ENCODE data around the gene HOXD12.

Gene HOXD12

DNA sequence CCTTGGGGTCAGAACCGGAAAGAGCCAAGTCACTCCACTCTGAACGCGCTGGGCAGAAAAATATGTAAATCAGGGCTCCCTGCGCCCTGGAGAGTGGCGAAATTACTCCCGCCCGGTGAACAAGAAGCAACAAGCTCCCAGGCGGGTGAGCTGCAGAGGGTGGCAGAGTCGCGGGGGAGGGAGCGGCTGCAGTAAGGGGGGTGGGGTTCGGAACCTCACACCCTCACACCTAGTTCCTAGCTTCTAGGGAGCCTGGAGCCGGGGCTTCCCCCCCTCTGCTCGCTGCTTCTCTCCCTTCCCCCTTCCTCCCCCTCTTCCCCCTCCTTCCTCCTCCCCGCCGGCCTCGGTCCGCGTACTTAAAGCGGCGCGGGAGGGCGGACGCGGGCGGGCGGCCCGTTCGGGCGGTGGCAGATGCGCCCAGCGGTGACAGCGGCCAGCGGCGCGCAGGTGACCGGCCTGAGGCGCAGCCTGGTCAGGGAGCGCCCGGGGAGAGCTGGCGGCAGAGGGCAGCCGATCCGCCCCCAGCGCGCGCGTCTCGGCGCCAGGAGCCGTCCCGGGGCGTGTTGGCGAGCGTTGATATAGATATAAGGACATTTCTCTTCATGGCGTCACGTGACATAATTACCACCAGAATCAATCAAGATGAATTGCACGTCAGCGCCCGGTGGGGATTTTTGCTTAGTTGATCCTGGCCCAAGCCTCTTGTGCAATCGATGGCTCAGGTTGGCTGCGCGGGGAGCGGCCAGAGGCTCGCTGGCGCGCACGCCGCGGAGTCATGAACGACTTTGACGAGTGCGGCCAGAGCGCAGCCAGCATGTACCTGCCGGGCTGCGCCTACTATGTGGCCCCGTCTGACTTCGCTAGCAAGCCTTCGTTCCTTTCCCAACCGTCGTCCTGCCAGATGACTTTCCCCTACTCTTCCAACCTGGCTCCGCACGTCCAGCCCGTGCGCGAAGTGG is 7.3 kb downstream of the HOXD12 start, which contains the start of gene HOXD11:
Gene HOXD11, plus strand, starts transcription at position 700 of the 959 bp plus-strand sequence. Its CDS starts 76 bp downstream, at position 776.
- no peak for DNase-seq

DNA sequence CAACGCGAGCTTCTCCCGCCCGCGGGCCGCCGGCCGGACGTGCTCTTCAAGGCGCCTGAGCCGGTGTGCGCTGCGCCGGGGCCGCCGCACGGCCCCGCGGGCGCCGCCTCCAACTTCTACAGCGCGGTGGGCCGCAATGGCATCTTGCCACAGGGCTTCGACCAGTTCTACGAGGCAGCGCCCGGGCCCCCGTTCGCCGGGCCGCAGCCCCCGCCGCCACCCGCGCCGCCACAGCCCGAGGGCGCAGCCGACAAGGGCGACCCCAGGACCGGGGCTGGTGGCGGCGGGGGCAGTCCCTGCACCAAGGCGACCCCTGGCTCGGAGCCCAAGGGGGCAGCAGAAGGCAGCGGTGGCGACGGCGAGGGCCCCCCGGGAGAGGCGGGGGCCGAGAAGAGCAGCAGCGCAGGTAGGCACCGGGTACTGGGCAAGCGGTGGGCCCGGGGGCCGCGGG is 8.2 kb downstream of the HOXD12 start:
- no peak for DNase-seq

DNA sequence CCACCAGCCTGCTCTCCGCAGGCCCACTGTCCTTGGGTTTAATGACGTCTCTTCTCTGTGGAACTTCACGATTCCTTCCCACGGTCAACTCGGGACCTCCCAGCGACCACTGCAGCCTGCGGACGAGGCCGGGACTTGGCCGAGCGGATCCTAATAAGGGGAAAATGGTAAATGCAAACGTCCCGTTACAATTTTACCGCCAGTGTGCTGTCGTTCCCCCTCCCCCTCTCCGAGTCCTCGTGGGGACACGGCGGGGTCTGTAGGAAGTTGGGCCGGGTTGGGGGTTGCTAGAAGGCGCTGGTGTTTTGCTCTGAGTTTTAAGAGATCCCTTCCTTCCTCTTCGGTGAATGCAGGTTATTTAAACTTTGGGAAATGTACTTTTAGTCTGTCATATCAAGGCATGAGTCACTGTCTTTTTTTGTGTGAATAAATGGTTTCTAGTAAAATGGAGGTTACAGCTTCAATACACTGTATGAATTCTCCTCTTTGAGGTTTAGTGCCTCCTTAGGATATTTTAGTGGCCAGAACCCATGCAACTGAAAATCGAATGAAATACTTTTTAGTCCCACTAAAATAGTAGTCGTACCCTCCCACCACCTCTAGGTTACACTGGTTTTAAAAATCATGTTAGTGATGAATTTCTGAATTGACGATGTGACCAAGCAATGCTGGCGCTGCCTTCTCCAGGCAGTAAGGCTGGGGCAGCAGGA is 9.8 kb downstream of the HOXD12 start:
- no peak for DNase-seq

DNA sequence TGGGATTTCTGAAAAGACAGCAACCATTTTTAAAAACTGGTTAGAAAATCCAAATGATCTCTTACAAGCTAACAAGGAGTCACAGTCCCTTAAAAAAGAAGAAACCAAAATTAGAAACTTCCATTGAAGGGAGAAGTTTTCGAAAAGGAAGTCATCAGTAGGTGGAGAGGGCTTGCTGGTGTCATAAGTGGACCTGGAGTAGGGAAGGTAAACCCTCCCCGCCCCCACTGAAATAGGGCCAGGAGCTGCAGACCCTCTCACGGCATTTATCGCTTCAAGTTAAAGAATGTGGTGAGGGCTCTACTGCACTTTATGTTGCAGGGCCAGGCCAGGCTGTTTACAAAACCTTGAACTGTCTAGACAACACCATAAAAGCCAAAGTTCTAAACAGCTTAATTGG is 10.4 kb downstream of the HOXD12 start:
- no peak for DNase-seq

DNA sequence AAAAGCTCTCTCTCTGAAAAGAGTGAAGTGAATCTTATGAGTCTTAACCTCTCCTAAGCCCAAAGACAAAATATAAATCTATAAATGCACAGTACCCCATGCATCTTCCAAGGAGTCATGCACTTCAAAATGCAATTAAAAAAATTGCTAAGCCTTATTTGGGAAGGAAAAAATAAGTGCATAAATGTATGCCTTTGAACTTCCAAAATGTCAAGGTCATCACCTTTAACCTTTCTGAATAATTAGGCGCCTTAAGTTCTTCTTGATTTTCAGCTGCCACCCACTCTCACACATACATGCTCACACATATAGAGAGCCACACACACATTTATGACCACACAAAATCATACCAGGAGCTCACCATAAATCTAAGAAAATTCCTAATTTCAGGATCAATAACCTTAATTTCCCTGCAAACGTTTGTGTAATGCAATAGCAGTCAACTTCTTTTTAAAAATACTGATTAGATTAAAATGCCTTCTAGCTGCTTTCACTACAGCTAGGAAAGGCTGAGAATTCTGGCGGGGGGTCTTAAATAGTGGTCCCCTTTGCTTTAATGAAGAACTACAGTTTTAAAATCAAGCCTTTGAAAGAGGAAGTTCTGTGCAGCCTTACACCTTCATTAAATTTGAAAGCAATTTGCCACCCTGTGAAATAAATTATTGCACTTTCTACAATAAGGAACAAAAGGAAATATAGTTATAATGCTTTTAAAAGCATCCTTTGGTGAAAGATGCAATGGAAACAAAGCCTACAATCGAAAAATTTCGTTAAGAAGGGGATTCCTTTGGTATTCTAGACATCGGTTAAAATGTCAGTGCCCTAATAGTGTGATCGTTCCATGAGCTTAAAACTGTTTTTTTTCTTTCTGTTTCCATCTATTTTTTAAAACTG is 11.1 kb downstream of the HOXD12 start:
- no peak for DNase-seq

DNA sequence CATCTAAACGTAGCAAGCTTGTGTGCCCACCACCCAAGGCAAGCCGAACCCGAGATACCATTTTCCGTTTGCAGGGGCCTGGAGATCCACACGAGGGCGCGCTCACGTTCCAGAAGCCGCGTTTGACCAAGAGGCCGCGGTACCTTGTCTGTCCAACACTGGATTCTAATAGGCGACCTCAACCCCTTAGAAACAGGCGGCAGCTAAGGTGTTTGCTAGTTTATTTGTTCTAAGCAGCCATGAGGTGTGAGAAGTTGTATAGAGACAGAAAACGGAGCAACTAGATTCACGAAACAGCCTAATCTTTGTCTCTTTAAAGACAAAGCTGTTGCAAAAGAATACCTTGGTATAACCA is 11.7 kb downstream of the HOXD12 start:
- DNase-seq, result peak; percentile 91

DNA sequence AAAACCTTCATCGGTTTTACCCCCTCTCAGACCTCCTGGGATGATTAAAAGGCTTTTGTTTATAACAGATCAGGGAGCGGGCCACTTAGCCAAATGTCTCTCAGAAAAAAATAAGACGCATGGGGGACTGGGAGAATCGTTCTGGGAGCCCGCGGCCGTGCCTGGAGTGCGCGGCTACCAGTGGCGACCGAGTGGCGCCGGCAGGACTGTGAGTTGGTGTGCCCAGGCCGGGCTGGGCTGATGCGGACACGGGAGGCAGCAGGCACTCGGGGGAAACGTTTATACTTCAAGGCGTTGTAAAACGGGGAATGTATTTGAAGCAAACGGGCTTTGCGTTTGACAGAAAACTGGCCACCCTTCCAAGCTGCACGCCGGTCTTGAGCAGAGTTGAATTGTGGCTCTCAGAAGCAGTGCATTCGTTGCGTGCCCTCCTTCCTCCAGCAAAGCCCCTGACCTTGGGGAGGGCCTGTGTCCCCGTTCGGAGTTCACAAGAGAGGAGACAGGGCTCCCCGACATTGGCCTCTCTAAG is 12.3 kb downstream of the HOXD12 start:
- DNase-seq, result no peak

DNA sequence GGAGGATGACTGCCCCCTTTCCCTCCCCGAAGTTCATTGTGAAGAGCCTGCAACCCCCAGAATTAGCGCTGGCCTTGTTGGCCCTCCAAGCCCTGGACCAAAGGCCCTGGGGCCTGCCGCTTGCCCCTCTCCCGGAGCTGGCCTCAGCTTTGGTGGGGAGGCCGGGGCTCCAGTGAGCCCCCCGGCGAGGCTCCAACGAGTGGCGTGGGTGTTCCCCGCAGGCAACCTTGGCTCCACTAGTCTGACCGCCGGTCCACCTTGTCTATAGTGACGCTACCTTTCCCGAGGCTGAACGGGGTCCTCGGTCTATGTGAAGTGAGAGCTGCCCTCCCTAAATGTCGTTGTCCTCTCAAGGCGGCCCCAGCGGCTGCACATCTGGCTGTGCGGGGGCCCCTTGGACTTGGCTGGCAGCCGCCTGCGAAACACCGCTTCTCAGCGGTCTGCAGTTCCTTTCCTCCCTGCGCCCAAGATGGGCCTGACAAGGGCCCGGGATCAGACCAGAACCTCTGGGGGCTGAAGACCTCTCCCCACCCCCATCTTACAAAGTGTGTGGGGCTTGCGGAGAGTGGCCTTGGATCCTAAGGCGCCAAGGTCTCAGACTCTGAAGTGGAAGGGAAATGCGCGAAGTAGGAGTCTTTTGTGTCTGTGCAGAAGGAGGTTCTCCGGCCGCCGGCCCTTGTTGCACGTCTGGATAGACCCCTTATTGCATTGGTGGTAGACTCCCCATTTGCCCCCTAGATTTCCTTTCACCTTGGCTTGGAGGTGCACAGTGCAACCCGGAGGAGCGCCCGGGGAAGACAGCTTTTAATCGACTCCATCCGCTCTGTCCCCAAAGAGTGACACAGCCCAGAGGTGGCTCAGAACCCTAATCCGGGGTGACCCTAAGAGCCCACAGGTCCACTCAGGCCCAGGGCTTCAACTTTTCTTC is 13.0 kb downstream of the HOXD12 start:
- DNase-seq, result no peak

DNA sequence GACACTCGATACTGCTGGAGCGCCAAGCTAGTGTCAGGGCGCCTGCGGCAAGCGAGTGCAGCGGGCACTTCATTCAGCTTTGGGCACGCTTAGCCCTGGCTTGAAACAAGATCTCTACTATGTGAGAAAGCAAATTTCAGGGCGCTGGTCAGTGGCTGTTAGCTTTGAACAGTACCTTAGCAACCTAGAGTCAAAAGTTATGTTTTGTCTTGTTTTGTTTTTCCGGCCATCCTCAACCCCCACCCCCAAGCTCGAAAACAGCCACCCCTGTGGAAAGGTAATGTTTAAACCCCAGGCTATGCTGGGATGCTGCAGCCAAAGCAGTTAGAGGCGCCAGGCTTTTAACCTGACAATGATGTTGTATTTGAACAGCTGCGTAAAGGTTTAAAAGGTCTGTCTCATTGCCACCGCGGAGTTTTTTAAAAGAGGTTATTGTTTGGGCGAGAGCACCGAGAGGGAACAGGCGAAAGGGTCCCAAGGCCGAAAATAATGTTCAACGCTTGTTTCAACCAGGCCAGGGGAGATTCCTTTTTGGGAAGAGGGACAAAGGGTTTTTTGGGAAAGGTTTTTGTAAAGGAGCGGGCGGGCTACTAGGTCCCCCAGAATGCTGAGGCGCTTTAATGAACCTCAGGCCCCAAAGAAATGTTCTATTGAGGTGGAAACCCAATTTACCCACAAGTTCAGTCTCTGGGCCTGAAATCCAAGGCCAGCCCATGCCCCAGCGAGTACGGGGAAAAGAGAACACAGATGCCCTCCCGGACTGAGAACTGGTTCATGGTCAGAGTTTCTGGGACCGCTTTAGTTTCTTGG is 14.7 kb downstream of the HOXD12 start:
- no peak for DNase-seq

DNA sequence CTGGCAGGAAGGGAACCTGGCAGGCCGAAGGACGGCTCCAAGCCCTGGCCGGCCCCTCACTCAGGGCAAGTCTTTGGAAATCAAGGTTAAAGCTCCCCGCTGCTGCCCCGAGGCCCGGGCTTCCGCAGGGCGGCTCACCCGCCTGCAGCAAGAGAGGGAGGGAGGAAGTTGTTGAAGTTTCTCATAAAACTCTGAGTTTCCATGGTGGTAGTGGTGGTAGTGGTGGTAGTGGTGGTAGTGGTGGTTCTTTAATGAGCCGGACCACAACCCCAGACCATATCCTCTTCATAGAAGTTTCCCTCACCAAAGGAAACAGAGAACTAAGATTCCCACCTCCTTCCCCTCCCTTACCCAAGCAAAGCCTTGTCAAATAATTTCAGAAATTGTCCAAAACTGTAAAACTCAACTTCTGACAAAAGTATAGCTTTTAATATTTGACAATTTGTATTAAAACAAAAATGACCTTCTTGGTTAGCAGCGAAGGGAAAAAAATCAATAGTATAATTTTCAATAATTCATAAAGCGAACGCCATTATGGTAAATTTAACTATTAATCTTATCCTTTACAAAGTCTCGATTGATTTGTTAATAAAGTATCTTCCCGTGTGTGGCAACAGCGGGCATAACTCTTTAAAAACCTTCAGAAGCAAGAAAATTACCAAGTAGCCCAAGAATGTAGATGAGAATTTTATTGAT is 15.5 kb downstream of the HOXD12 start:
- DNase-seq, result no peak

DNA sequence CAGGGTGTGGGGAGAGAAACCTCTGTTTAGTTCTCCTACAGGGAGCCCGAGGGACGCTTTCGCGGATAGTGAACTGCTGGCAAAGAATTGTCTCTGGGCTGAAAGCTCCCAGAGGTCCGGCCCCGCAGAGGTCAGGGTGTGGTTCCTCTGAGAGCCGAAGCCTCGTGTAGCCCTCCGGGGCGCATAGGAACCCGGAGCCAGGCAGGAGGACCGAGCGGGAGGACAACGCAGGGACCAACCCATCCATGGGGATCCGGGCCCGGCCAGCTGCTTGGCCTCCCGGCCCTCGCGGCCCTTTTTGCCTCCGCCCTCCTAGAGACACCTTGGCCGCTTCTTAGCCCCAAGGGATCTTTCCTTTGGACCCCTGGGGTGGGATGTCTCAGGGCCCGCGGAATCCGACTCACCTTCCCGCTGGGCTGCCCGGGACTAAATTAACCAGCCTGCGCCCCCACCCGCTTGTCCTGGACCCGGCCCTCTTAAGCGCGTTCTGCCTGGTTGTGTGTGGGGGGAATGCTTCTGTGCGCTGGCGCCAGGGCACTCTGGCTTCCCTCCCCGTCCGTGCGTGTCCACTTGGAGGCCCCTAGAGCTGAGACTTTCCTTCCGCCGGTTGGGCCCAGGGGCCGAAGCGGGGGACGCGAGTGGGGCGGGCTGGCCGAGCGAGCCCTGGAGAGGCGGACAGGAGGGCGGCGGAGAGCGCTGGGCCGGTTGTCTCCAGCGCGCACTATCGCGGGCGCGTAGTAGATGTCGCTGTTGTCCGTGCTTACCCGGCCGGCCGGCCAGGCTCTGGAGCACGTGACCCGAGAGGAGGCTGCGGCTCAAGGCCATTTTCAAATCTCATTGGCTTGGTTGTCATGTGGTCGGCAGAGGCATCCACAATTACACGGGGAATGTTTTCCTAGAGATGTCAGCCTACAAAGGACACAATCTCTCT is 16.6 kb downstream of the HOXD12 start, which contains the start of gene HOXD10:
Gene HOXD10, plus strand, starts transcription at position 896 of the 931 bp plus-strand sequence. CDS start 56 bp downstream, outside the sequence.
- DNase-seq, result no peak

DNA sequence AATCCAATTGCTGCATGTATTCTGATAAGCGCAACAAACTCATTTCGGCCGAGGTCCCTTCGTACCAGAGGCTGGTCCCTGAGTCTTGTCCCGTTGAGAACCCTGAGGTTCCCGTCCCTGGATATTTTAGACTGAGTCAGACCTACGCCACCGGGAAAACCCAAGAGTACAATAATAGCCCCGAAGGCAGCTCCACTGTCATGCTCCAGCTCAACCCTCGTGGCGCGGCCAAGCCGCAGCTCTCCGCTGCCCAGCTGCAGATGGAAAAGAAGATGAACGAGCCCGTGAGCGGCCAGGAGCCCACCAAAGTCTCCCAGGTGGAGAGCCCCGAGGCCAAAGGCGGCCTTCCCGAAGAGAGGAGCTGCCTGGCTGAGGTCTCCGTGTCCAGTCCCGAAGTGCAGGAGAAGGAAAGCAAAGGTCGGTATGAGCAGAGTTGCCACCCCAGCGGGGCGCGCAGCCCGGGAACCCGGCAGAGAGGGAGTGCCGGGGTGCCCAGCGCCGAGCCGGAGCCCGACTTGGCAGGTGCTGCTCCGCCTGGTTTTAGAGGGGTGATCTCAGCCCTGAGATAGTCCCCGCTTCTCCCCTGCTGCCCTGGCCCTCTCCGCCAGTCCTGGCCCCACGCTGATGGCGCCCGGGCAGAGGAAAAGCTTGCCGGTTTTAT is 17.7 kb downstream of the HOXD12 start:
- DNase-seq, result no peak

DNA sequence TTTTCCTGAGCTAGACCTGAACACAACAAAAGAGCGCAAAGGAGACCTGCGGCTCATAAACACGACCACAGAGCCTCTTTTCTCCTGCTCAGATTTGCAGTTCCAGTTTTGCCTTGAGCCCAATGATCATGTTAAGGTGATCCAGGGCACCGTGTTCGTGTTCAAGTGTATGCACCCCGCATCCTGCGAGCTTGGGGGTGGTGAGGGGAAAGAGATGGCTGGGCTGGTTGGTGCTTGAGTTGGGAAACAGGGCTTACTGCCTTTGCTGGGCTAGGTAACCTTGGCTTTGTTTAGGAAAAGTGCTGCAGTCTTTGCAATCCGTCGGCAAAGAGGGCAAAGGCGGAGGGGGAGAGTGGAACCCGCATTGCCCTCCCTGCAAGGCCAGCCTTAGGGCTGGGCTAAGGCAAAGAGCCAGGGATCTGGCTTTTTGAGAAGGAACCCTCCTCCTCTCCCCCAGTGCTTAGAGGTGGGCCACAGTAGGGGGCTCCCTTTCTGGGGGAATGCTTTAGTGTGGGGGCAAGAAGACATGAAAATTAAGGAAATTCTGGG is 18.3 kb downstream of the HOXD12 start:
- DNase-seq, result no peak

DNA sequence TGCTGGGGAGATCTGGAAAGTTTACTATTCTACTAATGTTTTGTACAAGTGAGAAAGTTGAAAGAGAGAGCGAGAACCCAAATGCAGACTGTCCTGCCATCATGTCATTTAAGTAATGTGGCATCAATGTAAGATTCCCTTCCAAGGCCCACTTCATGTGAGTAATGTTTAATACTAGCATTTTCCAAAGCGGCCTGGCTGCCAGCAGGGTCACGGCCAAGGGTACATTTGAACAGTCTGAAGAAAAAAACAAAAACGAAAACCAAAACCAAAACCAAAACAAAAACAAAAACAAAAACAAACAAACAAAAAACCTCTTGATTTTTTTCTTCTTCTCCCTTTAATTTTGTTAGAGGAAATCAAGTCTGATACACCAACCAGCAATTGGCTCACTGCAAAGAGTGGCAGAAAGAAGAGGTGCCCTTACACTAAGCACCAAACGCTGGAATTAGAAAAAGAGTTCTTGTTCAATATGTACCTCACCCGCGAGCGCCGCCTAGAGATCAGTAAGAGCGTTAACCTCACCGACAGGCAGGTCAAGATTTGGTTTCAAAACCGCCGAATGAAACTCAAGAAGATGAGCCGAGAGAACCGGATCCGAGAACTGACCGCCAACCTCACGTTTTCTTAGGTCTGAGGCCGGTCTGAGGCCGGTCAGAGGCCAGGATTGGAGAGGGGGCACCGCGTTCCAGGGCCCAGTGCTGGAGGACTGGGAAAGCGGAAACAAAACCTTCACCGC is 19.2 kb downstream of the HOXD12 start:
- DNase-seq, result no peak

DNA sequence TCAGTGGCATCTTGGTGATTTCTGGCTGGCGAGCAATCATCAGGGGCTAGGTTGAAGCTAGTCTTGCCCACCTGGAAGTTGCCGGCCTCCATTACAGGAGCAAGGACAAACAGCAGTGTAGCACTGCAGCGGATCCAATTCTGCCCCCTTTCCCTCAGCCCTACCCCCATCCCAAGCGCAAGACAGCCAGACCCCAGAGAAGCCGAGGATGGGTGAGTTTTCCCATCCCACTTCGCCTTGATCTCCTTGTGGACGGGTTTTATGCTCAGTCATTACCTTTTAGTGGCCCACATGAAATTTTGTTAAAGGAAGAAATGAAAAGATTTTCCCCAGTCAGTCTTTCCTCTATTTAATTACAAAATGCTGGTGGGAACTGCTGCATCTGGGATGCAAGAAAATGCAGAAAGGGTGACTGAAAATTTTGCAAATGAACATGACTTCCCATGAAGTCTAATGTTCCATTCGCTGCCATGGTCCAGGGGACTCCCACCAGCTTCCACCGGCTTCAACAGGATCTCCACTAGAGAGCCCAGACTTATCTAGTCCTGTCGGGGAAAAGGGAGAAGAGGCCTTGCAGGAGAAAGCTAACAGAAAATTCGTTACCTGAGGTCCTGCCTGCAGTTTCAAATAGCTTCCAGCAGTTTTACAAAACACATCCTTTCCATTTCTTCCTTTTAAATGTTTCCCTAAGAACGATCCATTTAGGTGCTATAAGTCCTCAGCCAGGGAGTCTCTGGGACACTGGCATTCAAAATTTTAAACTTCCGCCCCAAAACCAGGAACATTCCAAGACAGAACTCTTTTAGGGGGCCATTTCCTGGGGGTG is 21.0 kb downstream of the HOXD12 start:
- DNase-seq, result no peak

Measured in eye (tissue), 1 donor.